SK-N-MC (cell line): ENCODE results near the gene SEC23B.

Source experiments
- EZH2 ChIP-seq: fragments of 200-600 bp; sonication (generic); IDR thresholded peaks from one replicate; pipeline ENCODE4 v1.6.1; 2017; ENCODE audit warnings: antibody characterized with exemption
- FOXP2 ChIP-seq: optimal IDR thresholded peaks from 2 replicates; pipeline ENCODE3; 2011; ENCODE audit warnings: mild to moderate bottlenecking, moderate library complexity; ENCODE audit not compliant: insufficient read depth; ENCODE audit errors: extremely low read length, control extremely low read depth
- POLR2AphosphoS5 ChIP-seq: IDR thresholded peaks from 2 replicates; pipeline ENCODE4 v1.6.1; 2012; ENCODE audit warnings: mild to moderate bottlenecking, low read depth, low read length, borderline replicate concordance

- TF ChIP-seq EZH2, result no peak
- TF ChIP-seq POLR2AphosphoS5, result no peak
- no peak for TF ChIP-seq FOXP2
These were observed 36.2 kb downstream of the SEC23B start for GRCh38 chr20:18543932-18544331.
